ENCODE data around the gene WDR7.
A peak's percentile ranks its signal among the peaks of the same experiment; 100 is the strongest.

The WDR7 gene

GRCh38 chr18:57035590-57035989 is 384.4 kb downstream of the WDR7 start:
- no peak for DNase-seq (ENCODE audit: low read depth, low spot score)

DNA sequence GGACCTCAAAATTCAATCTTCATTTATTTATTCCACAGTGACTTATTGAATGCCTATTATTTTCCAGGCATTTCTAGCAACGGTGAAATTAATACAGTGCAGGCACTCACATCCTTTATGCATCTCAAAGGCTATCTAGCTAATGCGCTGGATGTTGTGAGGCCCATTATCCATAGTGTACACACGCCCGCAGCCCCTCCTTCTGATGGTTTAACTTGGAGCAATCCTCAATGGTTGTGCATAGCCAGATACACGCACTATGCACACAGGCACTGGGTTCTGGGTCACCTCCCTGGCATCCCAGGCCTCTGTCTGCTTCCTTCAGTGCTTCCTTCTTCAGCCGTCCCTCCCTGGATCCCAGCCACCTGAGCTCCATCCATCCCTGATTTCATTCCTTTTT is 387.2 kb downstream of the WDR7 start:
- no peak for DNase-seq (ENCODE audit: low read depth, low spot score)

DNA sequence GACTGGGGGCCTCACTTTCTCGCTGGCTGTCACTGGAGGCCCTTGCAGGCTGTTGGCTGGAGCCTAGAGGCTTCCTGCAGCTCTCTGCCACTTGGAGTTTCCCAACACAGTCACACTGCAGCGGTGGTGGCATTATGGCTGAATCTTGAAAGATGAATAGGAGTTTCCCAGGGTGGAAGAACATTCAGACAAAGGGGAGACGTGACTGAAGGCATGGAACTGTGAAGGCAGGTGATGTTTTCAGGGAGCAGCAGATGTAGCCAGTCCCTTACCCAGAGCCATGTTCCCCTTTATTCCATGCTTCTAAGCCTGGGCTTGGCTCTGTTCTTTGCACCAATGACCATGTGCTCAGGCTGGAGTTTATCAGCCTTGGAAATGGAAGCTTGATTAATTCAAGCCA is 389.0 kb downstream of the WDR7 start:
- DNase-seq (ENCODE audit: low read depth, low spot score), result no peak

- no peak for DNase-seq (ENCODE audit: low read depth, low spot score)
Measured at GRCh38 chr18:57043241-57043640, 392.1 kb downstream of the WDR7 start.

- no peak for DNase-seq (ENCODE audit: low read depth, low spot score)
Measured at GRCh38 chr18:57048351-57048750, 397.2 kb downstream of the WDR7 start.

DNA sequence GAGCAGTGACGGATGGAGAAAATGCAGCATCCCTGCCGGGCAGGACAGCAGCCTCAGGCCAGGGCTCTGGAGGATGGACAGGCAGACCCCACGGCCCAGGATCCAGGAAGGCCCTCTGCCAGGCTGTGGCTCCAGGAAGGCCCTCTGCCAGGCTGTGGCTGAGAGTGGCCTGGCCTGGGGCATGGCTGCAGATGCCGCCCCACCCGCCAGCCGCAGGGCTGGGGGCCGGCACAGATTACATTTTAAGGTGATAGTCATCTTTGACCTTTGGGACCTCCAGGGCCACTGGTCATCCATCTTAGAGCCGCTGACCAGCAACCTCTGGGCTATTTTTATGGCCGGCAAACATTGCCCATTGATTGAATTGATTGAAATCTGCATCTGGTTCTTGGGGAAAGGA is 397.7 kb downstream of the WDR7 start:
- DNase-seq (ENCODE audit: low read depth, low spot score), result no peak

GRCh38 chr18:57050310-57050949 is 399.3 kb downstream of the WDR7 start:
- DNase-seq (ENCODE audit: low read depth, low spot score), result no peak

- DNase-seq (ENCODE audit: low read depth, low spot score), result no peak
Measured at GRCh38 chr18:57051021-57051656, 400.0 kb downstream of the WDR7 start.

GRCh38 chr18:57051657-57052044 is 400.5 kb downstream of the WDR7 start:
- DNase-seq (ENCODE audit: low read depth, low spot score), result no peak

DNA sequence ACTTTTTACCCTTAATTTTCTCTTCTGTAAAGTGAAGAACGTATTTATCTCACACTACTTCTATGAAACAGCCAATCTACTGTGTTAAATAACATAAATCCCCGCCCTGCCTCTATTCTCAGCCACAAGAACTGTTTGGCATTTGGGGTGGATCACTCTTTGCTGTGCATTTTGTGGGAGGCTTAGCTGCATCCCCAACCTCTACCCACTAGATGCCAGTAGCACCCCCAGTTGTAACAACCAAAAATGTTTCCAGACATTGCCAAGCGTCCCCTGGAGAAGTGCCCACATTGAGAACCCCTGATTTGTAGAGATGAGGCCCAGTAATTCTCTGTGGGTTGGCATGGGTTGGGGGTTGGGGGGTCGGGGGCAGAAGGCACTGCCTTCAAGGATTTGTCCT is 401.0 kb downstream of the WDR7 start:
- DNase-seq (ENCODE audit: low read depth, low spot score), result no peak

DNA sequence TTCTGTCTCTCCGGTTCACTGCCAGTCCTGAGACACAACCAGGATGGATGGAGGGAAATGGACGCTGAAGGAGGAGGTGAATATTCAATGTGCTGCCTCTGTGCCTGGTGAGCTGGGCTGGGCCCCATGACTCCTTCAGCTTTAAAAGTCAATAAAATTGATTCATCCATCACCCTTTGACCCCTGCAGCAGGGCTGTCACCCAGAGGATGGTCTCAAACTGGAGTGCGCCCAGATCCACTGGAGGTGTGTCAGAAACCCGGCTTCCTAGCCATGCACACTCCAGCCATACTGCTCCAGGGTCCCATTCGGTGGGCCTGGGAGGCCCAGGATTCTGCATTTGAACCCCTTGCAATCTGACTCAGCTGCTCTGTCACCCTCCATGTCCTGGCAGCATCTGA is 401.6 kb downstream of the WDR7 start:
- DNase-seq (ENCODE audit: low read depth, low spot score), result no peak

DNA sequence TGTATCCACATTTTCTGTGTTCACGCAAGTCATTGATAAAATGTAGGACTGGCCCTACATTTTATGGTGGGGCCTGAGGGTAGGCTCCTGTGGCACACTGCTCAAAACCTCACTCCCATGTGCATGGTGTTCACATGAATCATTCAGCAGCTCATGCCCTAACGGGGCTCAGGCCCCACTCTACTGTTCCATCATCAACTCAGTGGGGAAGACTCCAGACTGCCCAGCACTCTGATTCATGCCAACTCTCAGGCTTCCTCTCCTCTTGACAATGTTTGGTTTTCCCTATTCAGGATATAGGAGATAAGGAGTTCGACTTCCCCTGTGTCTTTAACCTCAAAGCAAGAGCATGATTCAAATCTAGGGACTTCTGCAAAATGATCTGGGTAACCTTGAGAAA is 403.7 kb downstream of the WDR7 start:
- DNase-seq (ENCODE audit: low read depth, low spot score), result no peak

DNA sequence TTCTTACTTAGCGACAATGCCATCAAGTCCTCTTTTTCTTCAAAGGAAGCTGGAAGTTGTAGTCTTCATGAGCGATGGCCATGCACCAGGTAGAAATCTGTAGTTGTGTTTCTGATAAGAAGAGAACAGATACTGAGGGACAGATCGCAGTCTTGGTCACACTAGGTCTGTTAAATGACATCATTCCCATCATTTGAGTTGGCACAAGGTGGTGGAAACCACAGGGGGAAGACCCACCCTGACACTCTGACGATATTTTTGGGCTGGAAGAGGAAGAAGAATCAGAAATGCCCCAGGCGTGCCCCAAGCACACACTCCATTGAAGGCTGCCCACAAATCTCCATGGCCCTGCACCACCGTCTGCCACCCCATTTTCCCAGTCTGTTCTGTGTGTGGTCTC is 406.7 kb downstream of the WDR7 start:
- DNase-seq (ENCODE audit: low read depth, low spot score), result no peak

DNA sequence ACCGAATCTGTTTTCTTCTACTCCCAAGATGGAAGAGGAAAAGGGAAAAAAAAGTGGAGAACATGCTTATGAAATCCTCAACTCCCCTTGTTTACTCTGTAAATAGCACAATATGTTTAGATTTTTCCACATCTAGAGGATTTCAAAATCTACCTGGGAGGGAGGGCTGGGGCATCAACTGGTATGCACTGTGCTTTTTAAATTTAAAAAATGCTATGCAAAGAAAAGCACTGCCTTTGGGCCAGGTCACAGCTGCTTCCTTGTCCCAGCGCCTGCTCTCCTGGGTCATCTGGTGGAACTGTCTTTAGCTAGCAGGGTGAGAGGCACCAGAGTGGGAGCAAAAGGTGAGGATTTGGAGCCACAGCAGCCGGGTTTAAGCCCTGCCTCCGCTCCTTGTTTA is 407.6 kb downstream of the WDR7 start:
- no peak for DNase-seq (ENCODE audit: low read depth, low spot score)

- DNase-seq (ENCODE audit: low read depth, low spot score), result no peak
Measured at GRCh38 chr18:57059366-57059765, 408.2 kb downstream of the WDR7 start.

DNA sequence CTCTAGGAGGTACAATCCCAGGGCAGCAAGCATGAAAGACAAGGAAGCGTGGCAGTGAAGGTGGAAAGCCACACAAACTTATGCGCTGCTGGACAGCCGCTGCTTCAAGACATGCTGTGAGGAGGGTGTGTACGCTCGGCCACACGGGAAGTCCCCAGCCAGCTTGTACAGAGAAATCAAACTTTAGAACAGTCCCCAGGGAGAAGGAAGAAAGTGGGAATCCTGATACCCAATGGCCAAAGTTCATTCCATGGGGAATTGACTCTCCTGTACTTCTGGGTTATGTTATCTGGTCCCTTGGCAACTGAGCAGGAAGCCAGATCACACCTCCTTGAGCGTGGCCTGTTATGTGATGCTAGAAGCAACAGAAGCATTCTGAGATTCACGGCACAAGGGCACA is 409.7 kb downstream of the WDR7 start:
- DNase-seq (ENCODE audit: low read depth, low spot score), result no peak

DNA sequence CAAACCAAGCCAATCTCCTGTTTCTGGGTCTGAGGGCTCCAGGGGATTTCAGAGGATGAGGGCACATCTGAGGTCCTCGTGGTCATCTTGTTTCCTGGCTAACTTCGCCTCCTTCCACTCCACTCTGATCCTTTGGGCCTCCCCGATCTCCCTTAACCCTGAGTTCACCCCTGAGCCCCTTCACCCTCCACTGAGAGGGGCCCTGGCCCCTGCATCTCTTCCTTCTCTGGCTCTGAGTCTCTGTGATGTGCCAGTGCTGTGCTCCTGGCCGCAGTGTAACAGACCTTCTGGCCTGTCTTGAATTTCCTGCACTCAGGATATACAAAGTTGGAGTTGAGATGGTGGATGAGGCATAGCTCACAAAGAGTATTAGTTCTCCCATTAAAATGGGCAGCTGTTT is 411.0 kb downstream of the WDR7 start:
- no peak for DNase-seq (ENCODE audit: low read depth, low spot score)

GRCh38 chr18:57062844-57063243 is 411.7 kb downstream of the WDR7 start:
- DNase-seq (ENCODE audit: low read depth, low spot score), result no peak

DNA sequence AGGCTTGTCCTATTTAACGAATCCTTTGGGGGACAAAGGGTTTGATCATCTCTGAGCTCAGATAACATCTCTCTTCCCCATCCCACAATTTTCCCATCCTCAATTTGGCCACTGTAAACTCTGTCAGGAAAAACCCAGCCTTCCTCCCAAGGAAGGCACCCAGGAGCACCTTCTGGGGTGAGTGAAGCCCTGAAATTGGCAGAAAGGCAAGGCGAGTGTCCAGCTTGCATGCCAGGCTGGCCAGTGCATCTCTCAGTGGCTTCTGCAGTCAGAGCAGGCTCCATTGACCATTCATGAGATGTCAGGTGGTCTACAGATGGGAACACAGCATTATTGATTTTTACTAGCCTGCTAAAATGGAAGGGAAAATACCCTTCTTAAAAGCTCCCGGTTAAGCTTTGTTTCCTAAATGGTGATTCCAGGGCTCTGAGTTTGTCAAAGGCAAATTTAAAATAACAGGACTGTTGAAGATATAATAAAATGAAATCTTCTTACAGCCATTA is 412.5 kb downstream of the WDR7 start:
- DNase-seq (ENCODE audit: low read depth, low spot score), result no peak

- DNase-seq (ENCODE audit: low read depth, low spot score), result no peak
Measured at GRCh38 chr18:57073501-57074187, 422.5 kb downstream of the WDR7 start.

DNA sequence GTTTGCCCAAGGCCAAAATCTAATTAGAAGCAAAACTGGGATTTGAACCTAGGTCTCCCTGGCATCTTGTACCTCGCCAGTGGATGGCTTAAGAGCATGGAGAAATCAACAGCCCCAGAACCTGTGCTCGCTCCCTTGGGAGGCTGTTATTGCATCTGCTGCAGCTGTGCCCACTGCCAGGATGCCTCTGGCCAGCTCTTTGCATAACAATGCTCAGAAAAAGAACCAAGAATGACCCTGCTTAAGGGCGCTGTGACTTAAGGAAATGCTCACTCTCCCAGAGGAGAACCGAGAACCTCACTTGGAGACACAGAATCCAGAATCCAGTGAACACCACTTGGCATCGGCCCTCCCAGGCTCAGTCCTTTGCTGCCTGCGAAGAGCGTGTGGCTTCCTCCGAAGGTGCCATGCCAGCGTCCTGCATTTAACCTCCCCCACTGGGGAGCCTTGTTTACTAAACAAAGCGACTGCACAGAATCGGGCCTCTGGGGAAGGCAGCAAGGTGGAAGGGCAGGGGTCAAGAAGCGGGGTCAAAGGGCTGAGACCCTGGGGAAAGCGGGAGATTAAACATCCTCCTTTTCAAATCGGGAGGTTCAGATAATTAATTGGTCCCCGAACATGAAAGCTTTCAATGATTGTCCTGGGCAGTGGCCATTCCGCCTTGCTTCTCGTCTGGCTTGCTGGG is 424.7 kb downstream of the WDR7 start:
- peak; percentile 23 for DNase-seq (ENCODE audit: low read depth, low spot score)

GRCh38 chr18:57077005-57077765 is 426.0 kb downstream of the WDR7 start:
- no peak for DNase-seq (ENCODE audit: low read depth, low spot score)

Data from iPS DF 19.7 (cell line).